ENCODE measurements around the gene MAPKBP1.

The MAPKBP1 gene

GRCh38 chr15:41789662-41790061 is 15.4 kb downstream of the MAPKBP1 start:
- H3K9ac ChIP-seq (ENCODE audit: low read length) = no peak overlapping the region
- no peak overlapping the region for H3K27ac ChIP-seq (ENCODE audit: low read length)

DNA sequence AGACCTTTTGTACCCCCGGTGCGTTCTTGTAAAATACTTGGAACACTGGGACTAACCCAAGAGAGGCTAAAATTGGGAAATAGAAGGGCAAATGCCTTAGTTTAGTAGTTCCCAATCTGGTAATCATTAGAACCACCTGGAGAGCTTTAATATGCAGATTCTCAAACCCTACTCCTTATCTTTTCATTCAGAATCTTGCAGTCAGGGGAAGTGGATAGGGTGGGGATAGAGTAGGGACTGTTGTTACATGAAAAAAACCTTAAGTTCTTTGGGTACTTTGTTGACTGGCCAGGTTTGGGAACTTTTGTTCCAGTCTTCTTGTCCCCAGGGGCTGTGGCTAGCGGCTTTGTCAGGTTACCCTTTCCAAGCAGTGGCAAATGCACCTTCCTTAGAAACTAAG is 15.9 kb downstream of the MAPKBP1 start:
- no peaks in the 10 kb centered on the region for H3K79me2 ChIP-seq (ENCODE audit: low read length)
- H3K36me3 ChIP-seq (replicated peaks; ENCODE audit: insufficient read depth, low read length) = no peaks in the 10 kb centered on the region
- no peaks in the 10 kb centered on the region for H3K4me1 ChIP-seq (ENCODE audit: low read length)
- no peaks in the 10 kb centered on the region for H4K20me1 ChIP-seq (ENCODE audit: insufficient read depth, low read length)
- H3K9ac ChIP-seq (ENCODE audit: low read length) = no peak overlapping the region
- no peak overlapping the region for H3K4me3 ChIP-seq (ENCODE audit: low read length)
- no peak for DNase-seq
- H3K9me2 ChIP-seq (replicated peaks; ENCODE audit: insufficient read depth, low read length) = no peaks in the 10 kb centered on the region
- no peaks in the 10 kb centered on the region for H3F3A ChIP-seq (ENCODE audit: insufficient read depth, low read length)
- H3K4me2 ChIP-seq (ENCODE audit: low read depth, low read length) = no peak overlapping the region
- no peak overlapping the region for H2AFZ ChIP-seq (ENCODE audit: low read length)
- H3K27me3 ChIP-seq (replicated peaks; ENCODE audit: insufficient read depth, low read length) = no peaks in the 10 kb centered on the region
- H3K9me3 ChIP-seq (replicated peaks; ENCODE audit: insufficient read depth, low read length) = no peaks in the 10 kb centered on the region
- H3K27ac ChIP-seq (ENCODE audit: low read length) = no peak overlapping the region
- TF ChIP-seq EZH2phosphoT487 (IDR thresholded peaks at IDR 0.05; ENCODE audit: low read length) = no peak

More at GRCh38 chr15:41789662-41790061, 15.4 kb downstream of the MAPKBP1 start:
- no peak overlapping the region for H3K4me2 ChIP-seq (ENCODE audit: low read depth, low read length)
- no peak overlapping the region for H2AFZ ChIP-seq (ENCODE audit: low read length)
- H3K79me2 ChIP-seq (ENCODE audit: low read length) = no peaks in the 10 kb centered on the region
- no peaks in the 10 kb centered on the region for H3K9me2 ChIP-seq (replicated peaks; ENCODE audit: insufficient read depth, low read length)
- no peaks in the 10 kb centered on the region for H3K9me3 ChIP-seq (replicated peaks; ENCODE audit: insufficient read depth, low read length)
- H3K4me3 ChIP-seq (ENCODE audit: low read length) = no peak overlapping the region
- H3K36me3 ChIP-seq (replicated peaks; ENCODE audit: insufficient read depth, low read length) = no peaks in the 10 kb centered on the region
- DNase-seq = no peak
- no peaks in the 10 kb centered on the region for H3K4me1 ChIP-seq (ENCODE audit: low read length)
- TF ChIP-seq EZH2 (optimal IDR thresholded peaks at IDR 0.05; ENCODE audit: low read depth, low read length) = no peak
- TF ChIP-seq EZH2phosphoT487 (IDR thresholded peaks at IDR 0.05; ENCODE audit: low read length) = no peak
- TF ChIP-seq CTCF (IDR thresholded peaks at IDR 0.05; ENCODE audit: low read length) = no peak
- no peaks in the 10 kb centered on the region for H4K20me1 ChIP-seq (ENCODE audit: insufficient read depth, low read length)
- no peaks in the 10 kb centered on the region for H3K27me3 ChIP-seq (replicated peaks; ENCODE audit: insufficient read depth, low read length)
- H3F3A ChIP-seq (ENCODE audit: insufficient read depth, low read length) = no peaks in the 10 kb centered on the region

- H4K20me1 ChIP-seq (ENCODE audit: insufficient read depth, low read length) = no peaks in the 10 kb centered on the region
- no peak overlapping the region for H3K4me2 ChIP-seq (ENCODE audit: low read depth, low read length)
- no peak overlapping the region for H3K9ac ChIP-seq (ENCODE audit: low read length)
- H3K79me2 ChIP-seq (ENCODE audit: low read length) = no peaks in the 10 kb centered on the region
- TF ChIP-seq EZH2phosphoT487 (IDR thresholded peaks at IDR 0.05; ENCODE audit: low read length) (no peak), EZH2 (optimal IDR thresholded peaks at IDR 0.05; ENCODE audit: low read depth, low read length) (no peak), CTCF (IDR thresholded peaks at IDR 0.05; ENCODE audit: low read length) (no peak)
- H3K36me3 ChIP-seq (replicated peaks; ENCODE audit: insufficient read depth, low read length) = no peaks in the 10 kb centered on the region
- H2AFZ ChIP-seq (ENCODE audit: low read length) = no peak overlapping the region
- no peaks in the 10 kb centered on the region for H3K27me3 ChIP-seq (replicated peaks; ENCODE audit: insufficient read depth, low read length)
- H3K9me2 ChIP-seq (replicated peaks; ENCODE audit: insufficient read depth, low read length) = no peaks in the 10 kb centered on the region
- H3K4me1 ChIP-seq (ENCODE audit: low read length) = no peaks in the 10 kb centered on the region
- no peak for DNase-seq
- H3K4me3 ChIP-seq (ENCODE audit: low read length) = no peak overlapping the region
- H3F3A ChIP-seq (ENCODE audit: insufficient read depth, low read length) = no peaks in the 10 kb centered on the region
- no peak overlapping the region for H3K27ac ChIP-seq (ENCODE audit: low read length)
- H3K9me3 ChIP-seq (replicated peaks; ENCODE audit: insufficient read depth, low read length) = no peaks in the 10 kb centered on the region
These were observed 16.7 kb downstream of the MAPKBP1 start for GRCh38 chr15:41790756-41791546.

- Histone ChIP-seq H3K4me1 (ENCODE audit: low read length) (no peaks in the 10 kb centered on the region), H3K9me3 (replicated peaks; ENCODE audit: insufficient read depth, low read length) (no peaks in the 10 kb centered on the region), H3F3A (ENCODE audit: insufficient read depth, low read length) (no peaks in the 10 kb centered on the region), H3K4me3 (ENCODE audit: low read length) (no peak overlapping the region), H3K36me3 (replicated peaks; ENCODE audit: insufficient read depth, low read length) (no peaks in the 10 kb centered on the region), H3K9ac (ENCODE audit: low read length) (no peak overlapping the region), H4K20me1 (ENCODE audit: insufficient read depth, low read length) (no peaks in the 10 kb centered on the region), H3K9me2 (replicated peaks; ENCODE audit: insufficient read depth, low read length) (no peaks in the 10 kb centered on the region), H3K4me2 (ENCODE audit: low read depth, low read length) (no peak overlapping the region), H2AFZ (ENCODE audit: low read length) (no peak overlapping the region), H3K27ac (ENCODE audit: low read length) (no peak overlapping the region), H3K27me3 (replicated peaks; ENCODE audit: insufficient read depth, low read length) (no peaks in the 10 kb centered on the region), H3K79me2 (ENCODE audit: low read length) (no peaks in the 10 kb centered on the region)
- TF ChIP-seq EZH2 (optimal IDR thresholded peaks at IDR 0.05; ENCODE audit: low read depth, low read length) (no peak), EZH2phosphoT487 (IDR thresholded peaks at IDR 0.05; ENCODE audit: low read length) (no peak), CTCF (IDR thresholded peaks at IDR 0.05; ENCODE audit: low read length) (no peak)
- no peak for DNase-seq
These were observed 17.3 kb downstream of the MAPKBP1 start for GRCh38 chr15:41791547-41791937.

Data from MM.1S (cell line).